ENCODE measurements around the gene KIF18A. TPM values are rescaled to one million over a fixed set of nuclear protein-coding genes. Genes with fewer than 3 reads are reported as not detected.

The KIF18A gene
- total RNA-seq, 4 donors from 2014 or later: 0.23 to 0.52 (median 0.33) TPM; not detected in 1

DNA sequence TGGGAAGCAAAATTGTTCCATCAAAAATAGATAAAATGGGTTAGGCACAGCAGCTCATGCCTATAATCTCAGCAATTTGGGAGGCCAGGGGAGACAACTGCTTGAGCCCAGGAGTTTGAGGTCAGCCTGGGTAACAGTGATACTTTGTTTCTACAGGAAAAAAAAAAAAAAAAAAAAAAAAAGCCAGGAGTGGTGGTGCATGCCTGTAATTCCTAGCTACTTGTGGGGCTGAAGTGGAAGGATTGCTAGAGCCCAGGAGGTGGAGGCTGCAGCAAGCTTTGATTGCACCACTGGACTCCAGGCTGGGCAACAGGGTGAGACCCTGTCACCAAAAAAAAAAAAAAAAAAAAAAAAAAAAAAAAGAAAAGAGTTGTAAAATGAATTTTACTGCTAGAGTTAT lies 49.6 kb downstream of the KIF18A start:
- TF ChIP-seq POLR2AphosphoS5 (IDR thresholded peaks at IDR 0.05): no peak
- TF ChIP-seq EP300 (IDR thresholded peaks at IDR 0.05): no peak
- TF ChIP-seq POLR2A (IDR thresholded peaks at IDR 0.05; ENCODE audit: low read depth): no peak
- TF ChIP-seq, protein P1, sequence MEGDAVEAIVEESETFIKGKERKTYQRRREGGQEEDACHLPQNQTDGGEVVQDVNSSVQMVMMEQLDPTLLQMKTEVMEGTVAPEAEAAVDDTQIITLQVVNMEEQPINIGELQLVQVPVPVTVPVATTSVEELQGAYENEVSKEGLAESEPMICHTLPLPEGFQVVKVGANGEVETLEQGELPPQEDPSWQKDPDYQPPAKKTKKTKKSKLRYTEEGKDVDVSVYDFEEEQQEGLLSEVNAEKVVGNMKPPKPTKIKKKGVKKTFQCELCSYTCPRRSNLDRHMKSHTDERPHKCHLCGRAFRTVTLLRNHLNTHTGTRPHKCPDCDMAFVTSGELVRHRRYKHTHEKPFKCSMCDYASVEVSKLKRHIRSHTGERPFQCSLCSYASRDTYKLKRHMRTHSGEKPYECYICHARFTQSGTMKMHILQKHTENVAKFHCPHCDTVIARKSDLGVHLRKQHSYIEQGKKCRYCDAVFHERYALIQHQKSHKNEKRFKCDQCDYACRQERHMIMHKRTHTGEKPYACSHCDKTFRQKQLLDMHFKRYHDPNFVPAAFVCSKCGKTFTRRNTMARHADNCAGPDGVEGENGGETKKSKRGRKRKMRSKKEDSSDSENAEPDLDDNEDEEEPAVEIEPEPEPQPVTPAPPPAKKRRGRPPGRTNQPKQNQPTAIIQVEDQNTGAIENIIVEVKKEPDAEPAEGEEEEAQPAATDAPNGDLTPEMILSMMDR (IDR thresholded peaks at IDR 0.05): no peak
- intact Hi-C loops (cut with DNase I): no loop called here
- Histone ChIP-seq H3K27me3 (no peaks in the 10 kb centered on the region), H3K4me1 (no peaks in the 10 kb centered on the region), H3K4me3 (no peak overlapping the region), H3K27ac (replicated peaks in 1 of 4) (no peak overlapping the region), H3K9me3 (no peaks in the 10 kb centered on the region), H3K36me3 (no peaks in the 10 kb centered on the region)
- DNase-seq (ENCODE audit: extremely low spot score): no peak

DNA sequence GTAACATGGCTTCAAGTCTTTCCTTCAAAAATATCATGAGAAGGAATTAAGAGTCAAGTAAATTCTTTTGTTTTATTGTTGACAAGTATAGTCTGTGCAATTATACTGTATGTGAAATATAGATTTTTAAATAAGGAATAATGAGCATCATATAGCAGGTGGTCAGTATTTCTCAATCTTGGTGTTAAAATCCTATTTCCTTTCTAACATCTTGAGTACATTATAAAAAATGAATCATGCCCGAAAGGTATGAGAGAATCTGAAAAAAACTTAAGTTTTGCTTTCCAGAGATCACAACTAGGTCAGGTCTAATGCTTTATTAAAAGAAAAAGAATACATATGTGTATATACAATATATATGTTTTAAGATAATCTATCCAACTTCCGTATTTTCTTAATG lies 53.1 kb downstream of the KIF18A start:
- no peaks in the 10 kb centered on the region for H3K4me1 ChIP-seq
- no peaks in the 10 kb centered on the region for H3K9me3 ChIP-seq
- TF ChIP-seq, protein P1 (IDR thresholded peaks at IDR 0.05): no peak
- TF ChIP-seq POLR2AphosphoS5 (IDR thresholded peaks at IDR 0.05) (no peak), POLR2A (IDR thresholded peaks at IDR 0.05; ENCODE audit: low read depth) (no peak), EP300 (IDR thresholded peaks at IDR 0.05) (no peak)
- no peak overlapping the region for H3K27ac ChIP-seq (replicated peaks in 1 of 4)
- no peaks in the 10 kb centered on the region for H3K36me3 ChIP-seq
- no peak for DNase-seq (ENCODE audit: extremely low spot score)
- WGBS: 93% methylated on average over 2 of the region's 2 CpGs
- intact Hi-C loops (cut with DNase I): no loop called here
- H3K27me3 ChIP-seq: no peaks in the 10 kb centered on the region
- no peak overlapping the region for H3K4me3 ChIP-seq

DNA sequence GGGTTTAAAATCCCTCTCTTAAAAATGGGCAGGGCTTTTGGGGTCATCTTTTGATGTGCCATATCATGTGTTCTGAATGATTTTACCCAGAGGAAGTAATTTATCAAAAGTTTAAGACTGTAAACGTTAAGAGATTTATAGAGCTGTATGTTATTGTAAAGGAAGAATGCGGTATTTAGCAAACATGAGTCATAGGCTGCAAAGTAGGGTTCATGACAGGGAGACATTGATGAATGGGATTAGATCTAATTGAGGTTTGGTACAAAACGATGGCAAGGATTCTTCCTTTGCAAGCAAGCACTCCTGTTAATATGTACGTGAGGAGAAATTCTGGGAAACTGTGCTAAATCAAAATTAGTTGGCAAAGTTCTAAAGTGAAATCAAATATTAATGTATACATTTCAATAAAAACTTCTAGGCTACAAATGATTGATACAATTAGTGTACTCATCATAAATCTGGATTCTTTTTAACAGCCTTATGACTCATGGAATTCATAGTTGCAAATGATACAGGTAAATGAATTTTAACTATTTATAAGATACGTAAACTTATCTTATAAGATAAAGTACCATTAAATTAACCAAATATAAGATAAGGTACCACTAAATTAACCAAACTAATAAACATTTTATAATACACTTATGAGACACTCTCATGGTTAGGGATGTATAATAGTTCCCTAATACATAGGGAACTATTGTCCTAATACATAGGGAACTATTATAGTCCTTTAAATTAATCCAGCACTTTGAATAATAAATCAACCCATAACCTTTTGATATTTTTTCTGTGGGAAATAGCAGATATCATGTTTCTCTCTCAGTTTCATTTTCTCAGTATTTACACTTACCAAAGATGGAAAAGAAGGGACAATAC lies 58.4 kb downstream of the KIF18A start:
- Histone ChIP-seq H3K9me3 (no peaks in the 10 kb centered on the region), H3K27ac (replicated peaks in 1 of 4) (no peak overlapping the region), H3K27me3 (no peaks in the 10 kb centered on the region), H3K4me3 (no peak overlapping the region), H3K4me1 (no peaks in the 10 kb centered on the region), H3K36me3 (no peaks in the 10 kb centered on the region)
- WGBS: 69% methylated on average over 5 of the region's 5 CpGs
- TF ChIP-seq, protein P1 (IDR thresholded peaks at IDR 0.05): no peak
- TF ChIP-seq POLR2A (IDR thresholded peaks at IDR 0.05; ENCODE audit: low read depth) (no peak), EP300 (IDR thresholded peaks at IDR 0.05) (no peak)
- intact Hi-C loops (cut with DNase I): no loop called here
- DNase-seq (ENCODE audit: extremely low spot score): no peak

DNA sequence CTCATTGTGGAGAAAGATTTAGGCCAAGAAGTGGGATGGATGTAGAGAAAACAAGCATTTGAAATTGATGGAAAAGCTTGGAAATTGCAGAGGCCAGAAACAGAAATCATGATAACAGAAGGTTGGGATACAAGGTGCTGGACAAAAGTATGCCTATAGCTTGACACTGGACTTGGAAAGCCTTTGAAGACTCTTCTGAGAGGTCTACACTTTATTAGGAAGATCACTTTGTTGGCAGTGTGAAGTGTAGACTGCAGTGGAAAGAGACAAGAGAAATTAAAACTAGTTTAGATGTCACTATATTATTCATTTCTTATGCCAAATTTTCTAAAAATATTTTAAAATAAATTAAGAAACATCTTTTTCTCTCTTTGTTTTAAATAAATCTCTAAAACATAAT lies 59.1 kb downstream of the KIF18A start:
- H3K4me1 ChIP-seq: no peaks in the 10 kb centered on the region
- intact Hi-C loops (cut with DNase I): no loop called here
- H3K27ac ChIP-seq (replicated peaks in 1 of 4): no peak overlapping the region
- no peaks in the 10 kb centered on the region for H3K27me3 ChIP-seq
- DNase-seq (ENCODE audit: extremely low spot score): no peak
- H3K9me3 ChIP-seq: no peaks in the 10 kb centered on the region
- no peak overlapping the region for H3K4me3 ChIP-seq
- TF ChIP-seq POLR2A (IDR thresholded peaks at IDR 0.05; ENCODE audit: low read depth) (no peak), POLR2AphosphoS5 (IDR thresholded peaks at IDR 0.05) (no peak)
- TF ChIP-seq, protein P1 (IDR thresholded peaks at IDR 0.05): no peak
- H3K36me3 ChIP-seq: no peaks in the 10 kb centered on the region
